Fibroblast of the aortic adventitia (primary cell): ENCODE data around the gene CBLN3. TPM values are rescaled to one million over a fixed set of nuclear protein-coding genes. Genes with fewer than 3 reads are reported as not detected.

ENCODE experiments used
- DNase-seq: peaks from one replicate; pipeline ENCODE4 v3.0.0-alpha.2; 2010; ENCODE audit warnings: low read depth
- H3K4me3 ChIP-seq: 2 replicates; pipeline ENCODE4 v1.5.1; 2011; ENCODE audit warnings: low read depth, mild to moderate bottlenecking, control low read depth, low read length, moderate library complexity
- CTCF ChIP-seq: IDR thresholded peaks from 2 replicates; pipeline ENCODE4 v1.5.1; 2011; ENCODE audit warnings: mild to moderate bottlenecking, low read length, control low read depth, inconsistent platforms; ENCODE audit not compliant: insufficient read depth
- total RNA-seq: library from RNA; depleted of rRNA; stranded (reverse); fragments of >200 nt; gene quantifications from 2 replicates; pipeline ENCODE4 v1.2.3, GENCODE V29; 2012; ENCODE audit warnings: low replicate concordance

The CBLN3 gene
- total RNA-seq, 1 donor = 6.2 TPM

DNA sequence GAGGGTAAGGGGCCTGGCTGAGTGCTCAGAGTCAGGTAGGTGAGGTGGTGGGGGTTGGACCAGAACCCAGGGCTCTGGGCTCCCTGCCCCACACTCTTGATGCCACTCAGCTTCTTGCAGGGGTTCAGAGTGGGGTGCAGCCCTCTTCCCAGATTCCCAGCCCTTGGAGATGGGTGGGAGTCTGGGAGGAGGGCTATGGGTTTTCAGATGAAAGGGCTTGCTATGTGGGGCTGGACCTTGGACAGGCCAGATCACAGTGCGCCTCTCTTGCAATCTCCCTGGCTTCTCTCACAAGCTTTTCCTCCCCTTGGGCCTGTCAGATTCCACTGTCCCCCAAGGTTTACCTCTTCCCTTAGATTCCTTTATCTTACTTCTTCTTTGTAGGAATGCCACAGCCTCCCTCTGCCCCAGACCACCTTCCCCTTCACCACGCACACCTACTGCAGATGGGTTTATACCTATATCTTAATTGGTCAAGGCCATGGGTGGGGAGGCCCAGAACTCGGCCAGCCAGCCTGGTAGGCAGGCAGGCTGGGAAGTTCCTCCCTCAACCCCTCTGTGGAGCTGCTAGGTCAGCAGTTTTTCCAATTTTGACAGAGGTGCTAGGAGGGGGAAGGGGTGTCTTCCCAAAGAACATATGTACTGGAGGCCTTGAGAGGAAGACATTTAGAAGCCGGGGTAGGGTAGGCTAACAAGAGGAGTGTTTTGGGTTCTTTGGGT lies 29.3 kb downstream of the CBLN3 start:
- DNase-seq = no peak
- no peak for TF ChIP-seq CTCF
- peak overlapping the region; percentile 74 for H3K4me3 ChIP-seq

- DNase-seq = no peak
- H3K4me3 ChIP-seq = peak overlapping the region; percentile 74
- TF ChIP-seq CTCF = no peak
Measured at GRCh38 chr14:24399447-24399822, 30.0 kb downstream of the CBLN3 start.

DNA sequence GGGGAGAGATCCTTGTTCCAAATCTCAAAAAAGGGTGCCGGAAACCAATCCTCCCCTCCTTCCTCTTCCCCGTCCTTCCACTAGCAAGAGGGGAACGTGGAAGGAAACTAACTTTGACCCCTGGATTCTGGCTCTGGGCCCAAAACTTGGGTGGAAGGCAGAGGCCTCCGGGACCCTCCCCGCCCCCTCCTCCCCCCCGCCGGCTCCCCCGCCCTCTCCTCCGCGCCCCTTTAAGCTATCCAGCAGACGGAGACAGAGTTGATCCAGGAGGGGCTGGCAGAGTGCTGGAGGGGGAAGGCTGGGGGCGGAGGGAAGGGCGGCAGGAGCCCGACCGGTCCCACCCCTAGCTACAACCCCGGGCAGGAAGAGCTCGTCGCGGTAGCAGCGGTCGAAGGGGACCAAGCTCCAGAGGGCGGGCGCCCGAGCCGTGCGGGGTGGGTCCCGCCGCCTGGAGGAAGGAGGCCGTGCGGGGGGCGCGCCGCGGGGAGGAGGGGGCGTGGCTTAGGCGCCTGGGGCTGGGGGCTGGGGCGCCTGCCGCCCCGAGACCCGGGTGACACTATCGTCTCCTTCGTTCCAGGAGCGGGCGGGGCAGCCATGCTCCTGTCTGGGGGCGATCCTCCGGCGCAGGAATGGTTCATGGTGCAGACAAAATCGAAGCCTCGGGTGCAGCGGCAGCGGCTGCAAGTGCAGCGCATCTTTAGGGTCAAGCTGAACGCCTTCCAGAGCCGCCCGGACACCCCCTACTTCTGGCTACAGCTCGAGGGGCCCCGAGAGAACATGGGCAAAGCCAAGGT lies 30.6 kb downstream of the CBLN3 start, which contains the start of gene NYNRIN:
TSS of gene NYNRIN (plus strand) at position 351 of the 794 bp plus-strand sequence. CDS start at position 595, 244 bp downstream.
- TF ChIP-seq CTCF = no peak

DNA sequence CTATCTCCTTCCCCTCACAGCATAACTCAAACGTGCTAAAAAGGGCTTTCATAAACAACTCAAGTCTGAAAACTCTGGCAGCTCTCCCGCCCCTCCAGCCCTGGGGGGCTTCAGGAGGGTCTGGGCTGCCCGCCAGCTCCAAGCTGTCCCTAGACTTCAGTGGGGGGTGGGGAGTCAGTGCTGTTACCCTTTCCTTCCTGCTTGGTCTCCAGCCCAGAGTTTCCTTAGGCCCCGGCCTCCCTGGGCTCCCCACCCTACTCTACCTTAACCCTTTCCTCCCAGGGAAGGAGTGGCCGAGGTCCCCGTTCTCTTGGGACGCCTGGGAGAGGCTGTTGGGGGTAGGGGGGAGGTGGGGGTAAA lies 31.2 kb downstream of the CBLN3 start:
- H3K4me3 ChIP-seq = peak overlapping the region; percentile 74
- no peak for TF ChIP-seq CTCF
- DNase-seq = no peak

More for the DNA sequence above, 30.6 kb downstream of the CBLN3 start, which contains the start of gene NYNRIN:
- peak within 1 kb of the TSS; percentile 74 for H3K4me3 ChIP-seq
- peak; percentile 37 for DNase-seq

DNA sequence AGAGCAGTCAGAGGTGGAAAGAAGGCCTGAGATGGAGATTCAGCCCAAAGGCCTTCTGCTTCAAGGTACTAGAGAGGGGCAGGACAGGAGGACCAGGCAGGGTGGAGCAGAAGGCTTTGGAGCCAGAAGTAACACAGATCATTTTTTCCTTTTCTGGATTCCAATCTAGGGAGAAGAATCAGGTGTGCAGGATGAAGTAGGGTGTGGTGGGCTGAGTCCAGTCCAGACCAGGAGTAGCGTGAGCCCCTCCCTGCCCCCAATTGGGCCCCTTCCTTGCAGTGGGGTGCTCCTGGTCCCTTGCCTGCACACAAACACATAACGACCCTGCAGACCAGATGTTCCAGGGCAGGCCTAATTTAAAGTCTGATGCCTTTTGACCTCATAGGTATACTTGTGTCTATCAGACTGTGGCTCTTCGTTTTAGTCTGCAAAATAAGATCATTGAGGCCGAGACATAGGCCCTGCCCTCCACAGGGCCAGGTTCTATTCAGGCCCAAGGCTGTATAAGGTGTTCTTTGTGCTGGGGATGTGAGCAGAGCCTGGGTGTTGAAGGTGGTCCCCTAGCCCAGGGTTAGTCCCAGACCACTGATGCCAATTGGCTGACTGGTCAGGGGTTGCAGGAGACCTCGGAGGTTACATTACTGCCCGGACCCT lies 31.7 kb downstream of the CBLN3 start:
- no peak for TF ChIP-seq CTCF
- no peak for DNase-seq
- H3K4me3 ChIP-seq = no peak overlapping the region

GRCh38 chr14:24395609-24396582 lies 33.6 kb downstream of the CBLN3 start:
- H3K4me3 ChIP-seq = no peak overlapping the region
- TF ChIP-seq CTCF = no peak
- DNase-seq = peak; percentile 72
